Ovary (tissue), 3 donors: ENCODE measurements around the gene HECTD1.

Source experiments
- CTCF ChIP-seq, 3 donors: fragments of 450-650 bp in 2 of 3; fragments of 200-600 bp in 1 of 3; IDR thresholded peaks; one replicate each; pipeline versions ENCODE4 v1.5.1 to v1.8.0; 2016 to 2022; ENCODE audit warnings: antibody characterized with exemption in 3 of 3, mild to moderate bottlenecking in 1 of 3
- POLR2A ChIP-seq: fragments of 450-650 bp; IDR thresholded peaks from one replicate; pipeline ENCODE4 v1.6.1; 2017; ENCODE audit warnings: antibody characterized with exemption, mild to moderate bottlenecking, moderate library complexity
- donor health status: DM: no; HTN: no; CAD: no.

GRCh38 chr14:31204593-31205534 lies 2.7 kb downstream of the HECTD1 start:
- no peak for TF ChIP-seq CTCF (IDR thresholded peaks at IDR 0.05)
- no peak for TF ChIP-seq POLR2A
